ENCODE results near the gene FLT4.
A peak's percentile ranks its signal among the peaks of the same experiment; 100 is the strongest.

FLT4 gene

DNA sequence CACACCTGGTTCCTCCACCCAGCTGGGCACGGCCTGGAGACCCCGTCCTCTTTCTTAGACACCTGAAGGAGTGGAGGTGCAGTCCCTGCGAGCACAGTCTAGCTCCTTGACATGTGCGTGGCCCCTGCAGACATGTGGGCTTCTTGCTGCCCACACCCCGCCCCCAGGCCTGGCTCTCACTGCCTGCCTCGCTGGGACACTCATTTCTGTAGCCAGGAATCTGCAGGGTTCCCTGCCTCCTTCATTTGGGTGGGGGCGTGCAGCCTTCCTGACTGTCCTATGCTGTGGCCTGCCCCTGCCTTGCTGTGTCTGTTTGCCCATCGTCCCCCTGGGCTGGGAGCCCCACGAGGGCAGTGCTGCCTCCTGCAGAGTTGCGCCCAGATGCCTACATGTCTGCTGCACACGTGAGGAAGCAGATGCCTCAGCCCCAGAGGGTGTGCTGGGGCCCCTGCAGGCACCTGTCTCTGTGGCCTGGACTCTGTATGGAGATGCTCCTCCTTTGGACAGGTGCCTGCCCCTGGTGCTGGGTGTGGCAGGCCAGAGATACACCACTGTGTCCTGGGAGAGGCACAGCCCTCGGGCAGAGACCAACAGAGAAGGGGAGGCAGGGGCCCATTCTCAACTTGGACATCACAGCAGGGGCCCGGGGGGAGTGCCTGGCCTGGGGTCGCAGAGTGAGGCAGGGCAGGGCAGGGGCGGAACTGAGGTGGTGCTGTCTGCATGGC, 22.6 kb downstream of the FLT4 start:
- DNase-seq (ENCODE audit: low spot score): no peak

- DNase-seq (ENCODE audit: low spot score): no peak
Observed at GRCh38 chr5:180625791-180626660, 23.4 kb downstream of the FLT4 start.

DNA sequence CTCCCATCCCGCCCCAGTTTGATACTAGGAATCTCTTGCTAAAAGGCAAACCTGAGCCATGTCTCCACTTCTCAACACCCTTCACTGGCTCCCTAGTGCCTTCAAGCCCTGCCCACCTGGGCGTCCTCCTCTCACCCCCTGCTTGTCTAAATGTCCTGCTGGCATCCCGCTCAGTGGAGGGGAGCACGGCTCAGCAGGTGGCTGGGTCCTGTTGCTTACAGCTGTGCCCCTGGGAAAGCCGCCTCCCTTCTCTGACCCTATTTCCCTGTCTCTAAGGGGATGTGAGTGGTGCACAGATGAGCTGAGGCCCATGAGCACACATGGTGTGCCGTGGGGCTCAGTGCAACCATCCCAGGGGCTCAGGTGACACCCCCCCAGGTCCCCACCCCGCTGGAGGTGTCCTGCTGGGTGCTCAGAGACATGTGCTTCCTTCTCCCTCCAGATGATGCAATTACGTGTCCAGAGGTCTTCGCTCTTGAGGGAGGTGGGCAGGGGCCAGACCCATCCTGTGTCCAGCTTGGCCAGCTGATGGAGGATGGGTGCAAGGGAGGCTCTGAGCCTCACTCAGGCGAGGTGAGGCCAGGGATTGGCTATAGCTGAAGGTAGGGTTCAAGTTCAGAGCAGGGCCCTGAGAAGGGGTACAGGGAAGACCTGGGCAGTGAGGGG, 24.1 kb downstream of the FLT4 start:
- no peak for DNase-seq (ENCODE audit: low spot score)

- no peak for DNase-seq (ENCODE audit: low spot score)
Observed at GRCh38 chr5:180624587-180624986, 24.8 kb downstream of the FLT4 start.

DNA sequence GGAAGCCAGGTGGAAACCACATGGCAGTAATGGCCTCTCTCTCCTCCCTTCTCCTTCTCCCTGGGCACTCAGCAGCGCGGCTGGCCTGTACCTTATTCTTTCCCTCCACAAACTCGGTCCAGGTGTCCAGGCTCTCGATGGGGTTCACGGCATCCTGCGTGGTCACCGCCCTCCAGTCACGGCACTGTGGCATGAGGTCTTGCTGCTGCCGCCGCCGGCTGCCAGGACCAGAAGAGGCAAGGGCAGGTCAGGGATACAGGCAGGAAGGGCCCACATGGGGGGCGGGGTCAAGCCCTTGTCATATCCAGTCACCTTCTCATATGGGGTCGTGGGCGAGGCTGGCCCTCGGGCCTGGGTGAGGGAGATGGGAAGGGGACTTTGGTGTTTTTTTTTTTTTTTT, 25.6 kb downstream of the FLT4 start:
- DNase-seq (ENCODE audit: low spot score): no peak

GRCh38 chr5:180623411-180623834, 26.0 kb downstream of the FLT4 start:
- DNase-seq (ENCODE audit: low spot score): no peak

DNA sequence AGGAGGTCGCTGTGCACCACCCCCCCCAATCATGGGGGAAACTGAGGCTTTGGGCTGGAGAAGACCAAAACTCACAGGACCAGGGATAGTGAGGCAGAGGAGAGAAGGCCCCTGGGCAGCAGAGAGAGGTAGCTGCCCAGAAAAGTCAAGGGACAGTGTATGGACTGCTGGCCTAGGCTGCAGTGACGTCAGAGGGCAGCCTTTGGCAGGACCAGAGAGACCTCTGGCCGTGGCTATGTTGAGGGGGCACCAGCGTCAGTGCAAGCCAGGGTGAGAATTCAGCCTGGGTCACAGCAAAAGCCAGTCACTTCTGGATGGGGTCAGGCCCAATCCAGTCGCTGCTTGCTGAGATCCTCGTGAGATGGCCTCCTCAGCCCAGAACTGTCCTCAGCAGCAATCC, 26.5 kb downstream of the FLT4 start:
- no peak for DNase-seq (ENCODE audit: low spot score)

DNA sequence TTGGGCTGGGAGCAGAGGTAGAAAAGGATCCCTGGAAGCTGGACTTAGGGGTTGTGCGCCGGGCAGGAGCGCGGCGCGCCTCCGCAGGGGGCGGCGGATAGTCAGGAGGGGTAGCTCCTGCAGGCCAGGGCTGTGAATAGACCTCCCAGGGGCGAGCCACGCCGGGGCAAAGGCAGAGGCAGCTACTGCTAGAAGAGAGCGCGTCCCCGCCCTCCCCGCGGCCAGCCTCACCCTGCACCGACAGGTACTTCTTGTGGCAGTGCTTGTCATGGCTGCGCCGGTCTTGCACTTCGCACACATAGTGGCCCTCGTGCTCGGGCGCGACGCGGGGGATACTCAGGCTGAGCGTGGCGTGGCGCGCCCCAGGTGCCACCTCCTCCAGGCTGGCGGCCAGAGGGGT, 28.1 kb downstream of the FLT4 start:
- no peak for DNase-seq (ENCODE audit: low spot score)

GRCh38 chr5:180620014-180620413, 29.4 kb downstream of the FLT4 start:
- no peak for DNase-seq (ENCODE audit: low spot score)

- DNase-seq (ENCODE audit: low spot score): no peak
Observed at GRCh38 chr5:180619563-180619915, 29.9 kb downstream of the FLT4 start.

- peak; percentile 77 for DNase-seq (ENCODE audit: low spot score)
Observed at GRCh38 chr5:180618829-180619562, 30.4 kb downstream of the FLT4 start.

GRCh38 chr5:180618487-180618828, 30.9 kb downstream of the FLT4 start:
- no peak for DNase-seq (ENCODE audit: low spot score)

- DNase-seq (ENCODE audit: low spot score): no peak
Observed at GRCh38 chr5:180613814-180614188, 35.6 kb downstream of the FLT4 start.

- no peak for DNase-seq (ENCODE audit: low spot score)
Observed at GRCh38 chr5:180613188-180613813, 36.1 kb downstream of the FLT4 start.

- DNase-seq (ENCODE audit: low spot score): no peak
Observed at GRCh38 chr5:180612683-180613082, 36.7 kb downstream of the FLT4 start.

GRCh38 chr5:180611140-180611850, 38.1 kb downstream of the FLT4 start:
- no peak for DNase-seq (ENCODE audit: low spot score)

DNA sequence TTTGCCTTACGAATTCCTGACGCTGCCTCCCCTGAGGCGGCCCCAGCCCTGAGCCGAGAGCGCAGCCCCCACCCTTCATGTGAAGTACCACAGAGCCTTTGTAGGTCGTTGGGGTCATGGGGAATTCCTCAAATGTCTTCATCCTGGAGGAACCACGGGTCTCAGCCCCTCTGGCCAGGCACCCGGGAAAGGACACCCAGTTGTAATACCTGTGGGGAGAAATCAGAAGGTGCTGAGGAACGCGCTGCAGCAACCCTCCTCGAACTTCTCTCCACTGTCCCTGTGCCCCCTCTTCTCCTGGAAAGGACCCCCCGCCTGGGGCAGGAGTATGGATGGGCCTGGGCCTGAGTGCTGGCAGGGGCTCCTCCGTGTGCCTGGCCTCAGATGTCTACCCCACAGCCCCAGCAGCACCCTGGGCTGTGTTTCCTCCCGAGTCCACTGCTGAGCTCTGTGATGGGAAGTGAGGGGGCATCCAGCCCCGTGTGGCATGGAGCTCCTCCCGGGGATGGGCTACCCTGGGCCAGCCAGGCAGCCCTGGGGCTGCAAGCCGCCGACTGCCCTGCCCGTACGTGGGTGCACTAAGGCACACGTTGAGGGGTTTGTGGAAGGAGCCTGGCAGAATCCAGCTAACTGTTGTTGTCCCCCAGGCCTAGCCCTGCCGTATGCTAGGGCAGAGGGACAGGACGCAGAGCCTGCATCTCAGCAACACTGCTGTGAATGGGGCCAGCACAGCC, 39.4 kb downstream of the FLT4 start:
- DNase-seq (ENCODE audit: low spot score): no peak

GRCh38 chr5:180609386-180609785, 40.0 kb downstream of the FLT4 start:
- no peak for DNase-seq (ENCODE audit: low spot score)

GRCh38 chr5:180608572-180609310, 40.7 kb downstream of the FLT4 start:
- no peak for DNase-seq (ENCODE audit: low spot score)
